ENCODE results near the gene CLIC4.

- peak; percentile 43 to 88 for TF ChIP-seq POLR2AphosphoS5 (IDR thresholded peaks at IDR 0.05; ENCODE audit: insufficient read depth in 1 of 2, low read depth in 1 of 2)
- peak; percentile 91 to 95 (median 92) for TF ChIP-seq CTCF (IDR thresholded peaks at IDR 0.05)
- peak in 1 of 2 donors; percentile 47 for TF ChIP-seq POLR2A (IDR thresholded peaks at IDR 0.05)
These were observed 103.0 kb downstream of the CLIC4 start for GRCh38 chr1:24847995-24848881.
